ENCODE measurements around the gene LXN.

DNA sequence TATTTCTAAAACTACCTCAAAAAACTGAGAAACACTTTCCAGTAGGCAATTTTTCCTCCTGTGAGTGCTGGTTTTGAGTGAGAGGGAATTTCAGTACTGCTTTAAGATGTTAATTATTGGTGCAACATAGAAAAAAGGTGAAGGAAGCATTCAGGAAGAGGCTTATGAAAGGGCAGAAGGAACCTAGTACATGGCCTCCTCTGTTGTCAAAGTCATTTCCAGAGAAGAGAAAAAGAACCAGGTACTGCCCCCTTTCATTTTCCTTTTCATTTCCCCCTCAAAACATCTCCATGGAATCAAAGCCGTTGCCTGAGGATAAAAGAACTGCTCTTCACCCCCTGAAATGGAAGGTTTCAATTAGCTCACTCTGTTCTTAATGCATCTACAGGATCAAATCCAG lies 40.0 kb upstream of the LXN start:
- TF ChIP-seq, protein P1, sequence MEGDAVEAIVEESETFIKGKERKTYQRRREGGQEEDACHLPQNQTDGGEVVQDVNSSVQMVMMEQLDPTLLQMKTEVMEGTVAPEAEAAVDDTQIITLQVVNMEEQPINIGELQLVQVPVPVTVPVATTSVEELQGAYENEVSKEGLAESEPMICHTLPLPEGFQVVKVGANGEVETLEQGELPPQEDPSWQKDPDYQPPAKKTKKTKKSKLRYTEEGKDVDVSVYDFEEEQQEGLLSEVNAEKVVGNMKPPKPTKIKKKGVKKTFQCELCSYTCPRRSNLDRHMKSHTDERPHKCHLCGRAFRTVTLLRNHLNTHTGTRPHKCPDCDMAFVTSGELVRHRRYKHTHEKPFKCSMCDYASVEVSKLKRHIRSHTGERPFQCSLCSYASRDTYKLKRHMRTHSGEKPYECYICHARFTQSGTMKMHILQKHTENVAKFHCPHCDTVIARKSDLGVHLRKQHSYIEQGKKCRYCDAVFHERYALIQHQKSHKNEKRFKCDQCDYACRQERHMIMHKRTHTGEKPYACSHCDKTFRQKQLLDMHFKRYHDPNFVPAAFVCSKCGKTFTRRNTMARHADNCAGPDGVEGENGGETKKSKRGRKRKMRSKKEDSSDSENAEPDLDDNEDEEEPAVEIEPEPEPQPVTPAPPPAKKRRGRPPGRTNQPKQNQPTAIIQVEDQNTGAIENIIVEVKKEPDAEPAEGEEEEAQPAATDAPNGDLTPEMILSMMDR (IDR thresholded peaks at IDR 0.05) = no peak
- no peak for TF ChIP-seq POLR2A (IDR thresholded peaks at IDR 0.05)
